HCT116 (cell line): ENCODE results near the gene ZNF335.

ENCODE experiments used
- CEBPB ChIP-seq: IDR thresholded peaks from 2 replicates; pipeline ENCODE4 v1.6.1; 2012; ENCODE audit warnings: low read depth
- CTCF ChIP-seq, 3 experiments: fragments of 200-600 bp in 1 of 3; sonication (generic) in 1 of 3; IDR thresholded peaks in 2 of 3; conservative IDR thresholded peaks in 1 of 3; 2 replicates each; pipeline ENCODE4 v1.5.1; 2012 to 2017; ENCODE audit warnings: low read depth in 2 of 3, low read length in 2 of 3, antibody characterized with exemption in 1 of 3, borderline replicate concordance in 1 of 3, control low read depth in 1 of 3, mild to moderate bottlenecking in 1 of 3, mixed read lengths in 1 of 3, mixed run types in 1 of 3, moderate library complexity in 1 of 3; ENCODE audit not compliant: insufficient read depth in 1 of 3
- POLR2A ChIP-seq: IDR thresholded peaks from 2 replicates; pipeline ENCODE4 v1.7.0; 2011; ENCODE audit warnings: borderline replicate concordance; ENCODE audit not compliant: insufficient read depth, insufficient read length; ENCODE audit errors: extremely low read depth

GRCh38 chr20:45946149-45946970, 25.6 kb downstream of the ZNF335 start:
- TF ChIP-seq POLR2A (no peak), CEBPB (no peak), CTCF (IDR thresholded peaks at IDR 0.05 in 2 of 3, conservative IDR thresholded peaks at IDR 0.05 in 1 of 3; ENCODE audit: borderline replicate concordance in 1 of 3, insufficient read depth in 1 of 3, low read depth in 2 of 3, low read length in 2 of 3) (no peak)
